A549 (cell line): ENCODE measurements around the gene EFHD1. TPM values are rescaled to one million over a fixed set of nuclear protein-coding genes. Genes with fewer than 3 reads are reported as not detected.

Experiments used
- ATAC-seq, 2 experiments: fragments of 200-7000 bp in 1 of 2; fragments of >200 bp in 1 of 2; cut with Nextera tagmentation in 1 of 2; cut with Tn5 transposase in 1 of 2; 3 replicates each; pipeline versions ENCODE4 v1.8.0 to v1.9.1; 2018 to 2020; ENCODE audit warnings: mild to moderate bottlenecking in 1 of 2, moderate library complexity in 1 of 2
- CTCF ChIA-PET: fragments of 300-600 bp; sonication (Branson Sonifier 250); formaldehyde crosslinking; extraction: SDS; loops from one replicate; lab custom pipeline; 2021; ENCODE audit warnings: antibody characterized with exemption, inconsistent platforms; lab: Yijun Ruan, JAX
- POLR2A ChIA-PET: fragments of 350-600 bp; formaldehyde crosslinking; extraction: SDS; loops from one replicate; lab custom pipeline; 2021; ENCODE audit warnings: antibody characterized with exemption, inconsistent platforms; lab: Yijun Ruan, JAX
- DNase-seq, 2 experiments: peaks; one replicate each; pipeline versions ENCODE4 v3.0.0 to v3.0.0-alpha.2; 2011 to 2016; ENCODE audit warnings: low read depth in 1 of 2, low spot score in 1 of 2
- FAIRE-seq: peaks from 2 replicates; lab custom pipeline; 2011; peaks lifted over from hg19 to GRCh38; lab: Jason Lieb, UNC
- H3K27ac ChIP-seq, 2 experiments: fragments of >200 bp; sonication (Bioruptor Twin); formaldehyde crosslinking; 3 replicates each; pipeline ENCODE4 v1.5.1; 2016 to 2017
- H3K4me1 ChIP-seq: fragments of >200 bp; sonication (Bioruptor Twin); formaldehyde crosslinking; 3 replicates; pipeline ENCODE4 v1.6.1; 2016
- H3K4me2 ChIP-seq: fragments of >200 bp; sonication (Bioruptor Twin); formaldehyde crosslinking; 3 replicates; pipeline ENCODE4 v1.6.1; 2016
- H3K4me3 ChIP-seq: fragments of >200 bp; sonication (Bioruptor Twin); formaldehyde crosslinking; 3 replicates; pipeline ENCODE4 v1.5.1; 2016
- H3K9me3 ChIP-seq: fragments of >200 bp; sonication (Bioruptor Twin); formaldehyde crosslinking; 3 replicates; pipeline ENCODE4 v1.6.1; 2016
- BCL3 ChIP-seq: fragments of >200 bp; sonication (Bioruptor Twin); formaldehyde crosslinking; IDR thresholded peaks from 3 replicates; pipeline ENCODE4 v1.6.1; 2016
- CEBPB ChIP-seq, 2 experiments: fragments of >200 bp in 1 of 2; sonication (Bioruptor Twin) in 1 of 2; formaldehyde crosslinking in 1 of 2; IDR thresholded peaks; 2 replicates each; pipeline ENCODE4 v1.6.1; 2012 to 2016
- CTCF ChIP-seq: fragments of >200 bp; sonication (Bioruptor Twin); formaldehyde crosslinking; IDR thresholded peaks from 3 replicates; pipeline ENCODE4 v1.5.1; 2016
- E2F6 ChIP-seq: IDR thresholded peaks from 2 replicates; pipeline ENCODE4 v1.6.1; 2012; ENCODE audit warnings: low read depth, borderline replicate concordance
- ESRRA ChIP-seq: fragments of 150-350 bp; IDR thresholded peaks from 2 replicates; pipeline ENCODE4 v1.6.1; 2014; ENCODE audit warnings: mild to moderate bottlenecking, low read length, borderline replicate concordance
- FOSB ChIP-seq: fragments of 250-450 bp; sonication (Bioruptor Pico); IDR thresholded peaks from 2 replicates; pipeline ENCODE4 v1.5.0; 2020; ENCODE audit warnings: mild to moderate bottlenecking, moderate library complexity
- FOSL2 ChIP-seq, 2 experiments: fragments of 450-650 bp in 1 of 2; fragments of >200 bp in 1 of 2; sonication (Bioruptor Twin) in 1 of 2; formaldehyde crosslinking; IDR thresholded peaks; 2 replicates each; pipeline versions ENCODE4 v1.5.0 to v1.6.1; 2016 to 2020; ENCODE audit warnings: mild to moderate bottlenecking in 1 of 2, moderate library complexity in 1 of 2
- FOXS1 ChIP-seq: fragments of 250-450 bp; sonication (Bioruptor Pico); IDR thresholded peaks from 2 replicates; pipeline ENCODE4 v1.5.0; 2020; ENCODE audit warnings: mild to moderate bottlenecking, moderate library complexity
- GATA3 ChIP-seq: IDR thresholded peaks from 2 replicates; pipeline ENCODE4 v1.6.1; 2012; ENCODE audit warnings: borderline replicate concordance
- HMGXB4 ChIP-seq: fragments of 250-450 bp; sonication (Bioruptor Pico); IDR thresholded peaks from 2 replicates; pipeline ENCODE4 v1.5.0; 2021; ENCODE audit warnings: mild to moderate bottlenecking, moderate library complexity, borderline replicate concordance
- HOXA7 ChIP-seq: fragments of 250-450 bp; sonication (Bioruptor Pico); IDR thresholded peaks from 2 replicates; pipeline ENCODE4 v1.5.0; 2020; ENCODE audit warnings: mild to moderate bottlenecking, moderate library complexity
- HOXB5 ChIP-seq: fragments of 250-450 bp; sonication (Bioruptor Pico); IDR thresholded peaks from 2 replicates; pipeline ENCODE4 v1.5.0; 2020; ENCODE audit warnings: mild to moderate bottlenecking, moderate library complexity
- KDM5A ChIP-seq: fragments of 200-600 bp; sonication (generic); IDR thresholded peaks from 2 replicates; pipeline ENCODE4 v1.6.1; 2016; ENCODE audit warnings: antibody characterized with exemption, mild to moderate bottlenecking
- MAFK ChIP-seq: fragments of 450-650 bp; IDR thresholded peaks from 2 replicates; pipeline ENCODE4 v1.6.1; 2014; ENCODE audit not compliant: partially characterized antibody
- NPAS2 ChIP-seq: fragments of 250-450 bp; sonication (Bioruptor Pico); IDR thresholded peaks from 2 replicates; pipeline ENCODE4 v1.8.0; 2022; ENCODE audit warnings: mild to moderate bottlenecking, moderate library complexity, borderline replicate concordance
- NR3C1 ChIP-seq: fragments of >200 bp; sonication (Bioruptor Twin); formaldehyde crosslinking; IDR thresholded peaks from 3 replicates; pipeline ENCODE4 v1.6.1; 2017
- PHF8 ChIP-seq: fragments of 200-600 bp; sonication (generic); IDR thresholded peaks from 2 replicates; pipeline ENCODE4 v1.6.1; 2016; ENCODE audit warnings: low read depth, mild to moderate bottlenecking, antibody characterized with exemption, moderate library complexity, borderline replicate concordance
- POLR2A ChIP-seq: IDR thresholded peaks from 2 replicates; pipeline ENCODE4 v1.6.1; 2012; ENCODE audit warnings: mild to moderate bottlenecking, low read length
- RARB ChIP-seq: fragments of 250-450 bp; sonication (Bioruptor Pico); IDR thresholded peaks from 2 replicates; pipeline ENCODE4 v1.8.0; 2021; ENCODE audit warnings: mild to moderate bottlenecking, moderate library complexity
- RNF2 ChIP-seq: fragments of 200-600 bp; sonication (generic); IDR thresholded peaks from 2 replicates; pipeline ENCODE4 v1.6.1; 2016; ENCODE audit warnings: low read depth, mild to moderate bottlenecking, antibody characterized with exemption, moderate library complexity, borderline replicate concordance
- TP53 ChIP-seq: fragments of 250-450 bp; sonication (Bioruptor Pico); IDR thresholded peaks from 2 replicates; pipeline ENCODE4 v1.5.0; 2021; ENCODE audit warnings: mild to moderate bottlenecking, moderate library complexity
- USF2 ChIP-seq: fragments of 450-650 bp; IDR thresholded peaks from 2 replicates; pipeline ENCODE4 v1.6.1; 2014; ENCODE audit warnings: antibody characterized with exemption
- ZC3H11A ChIP-seq: fragments of 450-650 bp; IDR thresholded peaks from 2 replicates; pipeline ENCODE4 v1.6.1; 2014; ENCODE audit warnings: antibody characterized with exemption, mild to moderate bottlenecking
- WGBS: methylation state at CpG from one replicate; pipeline ENCODE4 v1.1.6; 2017; ENCODE audit errors: missing lambda C conversion rate; 5-methylcytosine and 5-hydroxymethylcytosine counted together
- polyA plus RNA-seq, 4 experiments: library from polyadenylated mRNA; depleted of rRNA in 3 of 4; stranded (reverse); fragments of >200 nt; fragmentation: RNase III in 1 of 4; extraction: RNeasy Plus Mini Kit Qiagen cat#74134 plus additional on column Dnase treatment in 1 of 4; gene quantifications; 2 replicates in 3 of 4; 3 replicates in 1 of 4; pipeline ENCODE4 v1.2.3, GENCODE V29; 2011 to 2017

EFHD1 gene
- polyA plus RNA-seq, 2 of the 4 experiments (the other 2 are of a cell fraction) = 1.5 to 2.3 TPM

- TF ChIP-seq USF2 (no peak), NPAS2 (CRISPR knock-in tag) (no peak), HOXB5 (CRISPR knock-in tag) (no peak), RARB (no peak), FOXS1 (CRISPR knock-in tag) (no peak), ZC3H11A (no peak), HMGXB4 (CRISPR knock-in tag) (no peak), FOSL2 (IDR thresholded peaks at IDR 0.05) (no peak), FOSL2 (CRISPR knock-in tag; IDR thresholded peaks at IDR 0.05) (no peak), KDM5A (no peak), HOXA7 (CRISPR knock-in tag) (no peak), RNF2 (no peak), GATA3 (no peak), BCL3 (no peak), CEBPB (IDR thresholded peaks at IDR 0.05) (no peak), CTCF (no peak), FOSB (CRISPR knock-in tag) (no peak), PHF8 (no peak), ESRRA (no peak)
- TF ChIP-seq, all 56 proteins: peak for 0
- DNase-seq (no peak), ATAC-seq (no peak), FAIRE-seq (no peak)
- Histone ChIP-seq H3K4me3 (no peak overlapping the region), H3K4me2 (no peak overlapping the region), H3K9me3 (no peaks in the 10 kb centered on the region), H3K27ac (no peak overlapping the region), H3K4me1 (0 out of 3 replicates have a peak, but pooled peaks cover 6% of the 10 kb centered on the region)
- POLR2A ChIA-PET = no interaction called here
- CTCF ChIA-PET = interaction anchor here (0.7 to 1.5 kb wide), 3 partner anchors 17 to 78 kb away, joined by 3 read pairs; no protein-coding TSS in a partner anchor
- 62% methylated on average over 11 of the region's 11 CpGs for WGBS
Measured at GRCh38 chr2:232637866-232638583, 4.6 kb downstream of the EFHD1 start.

GRCh38 chr2:232641153-232641848, 7.9 kb downstream of the EFHD1 start:
- DNase-seq = no peak
- WGBS = 85% methylated on average over 11 of the region's 11 CpGs
- no peak overlapping the region for H3K4me3 ChIP-seq
- no peak overlapping the region for H3K4me2 ChIP-seq
- H3K4me1 ChIP-seq = 0 out of 3 replicates have a peak, but pooled peaks cover 5% of the 10 kb centered on the region
- CTCF ChIA-PET = interaction anchor here (0.7 to 1.5 kb wide), 4 partner anchors 8 to 30 kb away, joined by 3 to 8 read pairs (median 4); partner anchors contain the start of gene EFHD1
- H3K9me3 ChIP-seq = no peaks in the 10 kb centered on the region
- ATAC-seq = no peak
- no peak for FAIRE-seq
- POLR2A ChIA-PET = no interaction called here
- H3K27ac ChIP-seq = no peak overlapping the region
- no peak for TF ChIP-seq POLR2A
- TF ChIP-seq NR3C1 = no peak
- no peak for TF ChIP-seq E2F6
- no peak for TF ChIP-seq HMGXB4 (CRISPR knock-in tag)
- no peak for TF ChIP-seq GATA3
- TF ChIP-seq KDM5A = no peak
- no peak for TF ChIP-seq CTCF
- no peak for TF ChIP-seq MAFK
- TF ChIP-seq FOSL2 (IDR thresholded peaks at IDR 0.05) = no peak
- no peak for TF ChIP-seq FOSL2 (CRISPR knock-in tag; IDR thresholded peaks at IDR 0.05)
- TF ChIP-seq TP53 (CRISPR knock-in tag) = no peak
